ENCODE results near the gene PES1.
"Not testable (repeated sequence)": the region's sequence is repeated elsewhere in the genome, so short reads cannot be mapped to it uniquely, and the experiment has no call there.

The PES1 gene

GRCh38 chr22:30553971-30554370 is 37.7 kb downstream of the PES1 start:
- Histone ChIP-seq H4K91ac (ENCODE audit: low read depth, low read length) (no peak overlapping the region), H3K23ac (ENCODE audit: low read length) (no peak overlapping the region), H3K4ac (ENCODE audit: low read depth, low read length) (no peak overlapping the region), H3K4me3 (ENCODE audit: low read depth, low read length) (no peak overlapping the region), H3K27me3 (ENCODE audit: insufficient read depth, low read length) (no peaks in the 10 kb centered on the region), H3K36me3 (ENCODE audit: control insufficient read depth in 1 of 2, insufficient read depth in 2 of 2, low read length in 2 of 2) (no peaks in the 10 kb centered on the region), H3K79me1 (ENCODE audit: low read length) (no peaks in the 10 kb centered on the region), H4K8ac (ENCODE audit: low read depth, low read length) (no peak overlapping the region), H2BK120ac (ENCODE audit: insufficient read depth, low read length, poor library complexity) (no peak overlapping the region), H2BK5ac (ENCODE audit: low read depth, low read length, poor library complexity) (no peak overlapping the region), H4K12ac (ENCODE audit: low read depth, low read length) (no peak overlapping the region), H3K14ac (ENCODE audit: low read length) (no peak overlapping the region), H2AFZ (ENCODE audit: insufficient read depth, low read length, poor library complexity) (no peak overlapping the region), H3K18ac (ENCODE audit: low read length) (no peak overlapping the region), H3K4me2 (ENCODE audit: low read length) (no peak overlapping the region), H3K4me1 (ENCODE audit: control insufficient read depth in 1 of 2, insufficient read depth in 2 of 2, low read length in 2 of 2) (no peaks in the 10 kb centered on the region), H3K79me2 (ENCODE audit: control insufficient read depth, insufficient read depth, low read length, poor library complexity) (no peaks in the 10 kb centered on the region), H3K9ac (ENCODE audit: low read length) (no peak overlapping the region), H2BK12ac (ENCODE audit: low read length) (no peak overlapping the region), H3K27ac (ENCODE audit: low read depth, low read length) (no peak overlapping the region), H2AK5ac (ENCODE audit: low read length) (no peak overlapping the region), H3K9me3 (ENCODE audit: insufficient read depth, low read depth, low read length) (peaks cover 1% of the 10 kb centered on the region)
- no CpG with 5 or more reads among the region's 7 CpGs for WGBS (ENCODE audit: extremely low coverage, insufficient coverage, insufficient read length)
- no peak for DNase-seq

GRCh38 chr22:30552719-30553118 is 39.0 kb downstream of the PES1 start:
- no CpG with 5 or more reads among the region's 1 CpG for WGBS (ENCODE audit: extremely low coverage, insufficient coverage, insufficient read length)
- Histone ChIP-seq H3K4ac (ENCODE audit: low read depth, low read length) (no peak overlapping the region), H3K14ac (ENCODE audit: low read length) (no peak overlapping the region), H3K23ac (ENCODE audit: low read length) (no peak overlapping the region), H3K4me2 (ENCODE audit: low read length) (no peak overlapping the region), H4K8ac (ENCODE audit: low read depth, low read length) (no peak overlapping the region), H3K79me2 (ENCODE audit: control insufficient read depth, insufficient read depth, low read length, poor library complexity) (no peaks in the 10 kb centered on the region), H2AFZ (ENCODE audit: insufficient read depth, low read length, poor library complexity) (no peak overlapping the region), H2BK12ac (ENCODE audit: low read length) (no peak overlapping the region), H2BK120ac (ENCODE audit: insufficient read depth, low read length, poor library complexity) (no peak overlapping the region), H3K4me1 (ENCODE audit: control insufficient read depth in 1 of 2, insufficient read depth in 2 of 2, low read length in 2 of 2) (no peaks in the 10 kb centered on the region), H4K12ac (ENCODE audit: low read depth, low read length) (no peak overlapping the region), H4K91ac (ENCODE audit: low read depth, low read length) (no peak overlapping the region), H3K18ac (ENCODE audit: low read length) (no peak overlapping the region), H3K9ac (ENCODE audit: low read length) (no peak overlapping the region), H3K9me3 (ENCODE audit: insufficient read depth, low read depth, low read length) (peaks cover 1% of the 10 kb centered on the region), H3K27ac (ENCODE audit: low read depth, low read length) (no peak overlapping the region), H3K36me3 (ENCODE audit: control insufficient read depth in 1 of 2, insufficient read depth in 2 of 2, low read length in 2 of 2) (no peaks in the 10 kb centered on the region), H3K4me3 (ENCODE audit: low read depth, low read length) (no peak overlapping the region), H3K79me1 (ENCODE audit: low read length) (no peaks in the 10 kb centered on the region), H2AK5ac (ENCODE audit: low read length) (no peak overlapping the region), H3K27me3 (ENCODE audit: insufficient read depth, low read length) (no peaks in the 10 kb centered on the region), H2BK5ac (ENCODE audit: low read depth, low read length, poor library complexity) (no peak overlapping the region)
- DNase-seq: no peak

- not testable (repeated sequence) for H3K9ac ChIP-seq (ENCODE audit: low read length); H2BK12ac ChIP-seq (ENCODE audit: low read length); H3K23ac ChIP-seq (ENCODE audit: low read length); H3K14ac ChIP-seq (ENCODE audit: low read length); H2BK120ac ChIP-seq (ENCODE audit: insufficient read depth, low read length, poor library complexity); H3K79me2 ChIP-seq (ENCODE audit: control insufficient read depth, insufficient read depth, low read length, poor library complexity); DNase-seq; H3K79me1 ChIP-seq (ENCODE audit: low read length); H3K27me3 ChIP-seq (ENCODE audit: insufficient read depth, low read length); H3K4me2 ChIP-seq (ENCODE audit: low read length); H3K27ac ChIP-seq (ENCODE audit: low read depth, low read length); H2AFZ ChIP-seq (ENCODE audit: insufficient read depth, low read length, poor library complexity); H3K4ac ChIP-seq (ENCODE audit: low read depth, low read length); H4K91ac ChIP-seq (ENCODE audit: low read depth, low read length); H4K12ac ChIP-seq (ENCODE audit: low read depth, low read length); H3K4me1 ChIP-seq (ENCODE audit: control insufficient read depth in 1 of 2, insufficient read depth in 2 of 2, low read length in 2 of 2); H3K9me3 ChIP-seq (ENCODE audit: insufficient read depth, low read depth, low read length); H2AK5ac ChIP-seq (ENCODE audit: low read length); H4K8ac ChIP-seq (ENCODE audit: low read depth, low read length); H2BK5ac ChIP-seq (ENCODE audit: low read depth, low read length, poor library complexity); H3K18ac ChIP-seq (ENCODE audit: low read length); H3K4me3 ChIP-seq (ENCODE audit: low read depth, low read length); H3K36me3 ChIP-seq (ENCODE audit: control insufficient read depth in 1 of 2, insufficient read depth in 2 of 2, low read length in 2 of 2)
- no CpG with 5 or more reads among the region's 3 CpGs for WGBS (ENCODE audit: extremely low coverage, insufficient coverage, insufficient read length)
Observed at GRCh38 chr22:30551813-30552212, 39.9 kb downstream of the PES1 start.

- Histone ChIP-seq H3K79me1 (ENCODE audit: low read length) (no peaks in the 10 kb centered on the region), H3K27ac (ENCODE audit: low read depth, low read length) (no peak overlapping the region), H3K9ac (ENCODE audit: low read length) (no peak overlapping the region), H3K4ac (ENCODE audit: low read depth, low read length) (no peak overlapping the region), H3K14ac (ENCODE audit: low read length) (no peak overlapping the region), H2BK5ac (ENCODE audit: low read depth, low read length, poor library complexity) (no peak overlapping the region), H4K8ac (ENCODE audit: low read depth, low read length) (no peak overlapping the region), H2BK12ac (ENCODE audit: low read length) (no peak overlapping the region), H2AK5ac (ENCODE audit: low read length) (no peak overlapping the region), H3K4me3 (ENCODE audit: low read depth, low read length) (no peak overlapping the region), H3K18ac (ENCODE audit: low read length) (no peak overlapping the region), H2BK120ac (ENCODE audit: insufficient read depth, low read length, poor library complexity) (no peak overlapping the region), H2AFZ (ENCODE audit: insufficient read depth, low read length, poor library complexity) (no peak overlapping the region), H3K36me3 (ENCODE audit: control insufficient read depth in 1 of 2, insufficient read depth in 2 of 2, low read length in 2 of 2) (no peaks in the 10 kb centered on the region), H4K91ac (ENCODE audit: low read depth, low read length) (no peak overlapping the region), H3K79me2 (ENCODE audit: control insufficient read depth, insufficient read depth, low read length, poor library complexity) (no peaks in the 10 kb centered on the region), H3K9me3 (ENCODE audit: insufficient read depth, low read depth, low read length) (peaks cover 3% of the 10 kb centered on the region), H3K4me2 (ENCODE audit: low read length) (no peak overlapping the region), H4K12ac (ENCODE audit: low read depth, low read length) (no peak overlapping the region), H3K23ac (ENCODE audit: low read length) (no peak overlapping the region), H3K4me1 (ENCODE audit: control insufficient read depth in 1 of 2, insufficient read depth in 2 of 2, low read length in 2 of 2) (no peaks in the 10 kb centered on the region), H3K27me3 (ENCODE audit: insufficient read depth, low read length) (peaks cover 14% of the 10 kb centered on the region)
- no peak for DNase-seq
- no CpG with 5 or more reads among the region's 4 CpGs for WGBS (ENCODE audit: extremely low coverage, insufficient coverage, insufficient read length)
Observed at GRCh38 chr22:30547188-30547587, 44.5 kb downstream of the PES1 start.

Data from trophoblast cell (in vitro differentiated cells and primary cell).